SH-SY5Y (cell line): ENCODE data around the gene KRT4.

Experiments
- GATA2 ChIP-seq: IDR thresholded peaks from 2 replicates; pipeline ENCODE4 v1.6.1; 2011; ENCODE audit warnings: mild to moderate bottlenecking, low read depth, low read length
- GATA3 ChIP-seq: IDR thresholded peaks from 2 replicates; pipeline ENCODE4 v1.6.1; 2011; ENCODE audit warnings: low read depth, mild to moderate bottlenecking, low read length, moderate library complexity

GRCh38 chr12:52787324-52788191 lies 26.4 kb downstream of the KRT4 start:
- TF ChIP-seq GATA2, result no peak
- no peak for TF ChIP-seq GATA3
